ENCODE measurements around the gene TRIP12.

The TRIP12 gene

DNA sequence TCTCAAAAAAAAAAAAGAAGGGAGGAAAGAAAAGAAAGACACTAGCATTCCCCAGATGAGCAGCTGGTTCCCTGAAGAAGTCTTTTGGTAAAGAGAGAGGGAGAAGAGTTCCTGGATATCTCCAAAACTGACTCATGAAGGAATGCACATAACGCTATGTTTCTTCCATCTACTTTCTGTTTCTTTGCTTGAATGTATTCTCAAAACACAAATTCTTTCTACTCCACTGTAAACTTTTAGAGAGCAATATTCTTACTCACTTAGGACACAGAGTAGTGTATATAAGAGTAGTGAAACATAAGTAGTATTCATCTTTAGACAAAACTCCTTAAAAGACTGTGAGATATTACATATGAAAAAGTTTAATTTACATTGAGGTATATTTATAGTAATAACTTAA, 64.2 kb downstream of the TRIP12 start:
- no peak overlapping the region for H3K9ac ChIP-seq (ENCODE audit: low read length)
- H3K27me3 ChIP-seq (ENCODE audit: low read length) = no peaks in the 10 kb centered on the region
- H4K20me1 ChIP-seq (ENCODE audit: low read depth, low read length) = peaks cover 24% of the 10 kb centered on the region
- TF ChIP-seq EZH2phosphoT487 (conservative IDR thresholded peaks at IDR 0.05; ENCODE audit: low read length) = no peak
- TF ChIP-seq, protein P1, sequence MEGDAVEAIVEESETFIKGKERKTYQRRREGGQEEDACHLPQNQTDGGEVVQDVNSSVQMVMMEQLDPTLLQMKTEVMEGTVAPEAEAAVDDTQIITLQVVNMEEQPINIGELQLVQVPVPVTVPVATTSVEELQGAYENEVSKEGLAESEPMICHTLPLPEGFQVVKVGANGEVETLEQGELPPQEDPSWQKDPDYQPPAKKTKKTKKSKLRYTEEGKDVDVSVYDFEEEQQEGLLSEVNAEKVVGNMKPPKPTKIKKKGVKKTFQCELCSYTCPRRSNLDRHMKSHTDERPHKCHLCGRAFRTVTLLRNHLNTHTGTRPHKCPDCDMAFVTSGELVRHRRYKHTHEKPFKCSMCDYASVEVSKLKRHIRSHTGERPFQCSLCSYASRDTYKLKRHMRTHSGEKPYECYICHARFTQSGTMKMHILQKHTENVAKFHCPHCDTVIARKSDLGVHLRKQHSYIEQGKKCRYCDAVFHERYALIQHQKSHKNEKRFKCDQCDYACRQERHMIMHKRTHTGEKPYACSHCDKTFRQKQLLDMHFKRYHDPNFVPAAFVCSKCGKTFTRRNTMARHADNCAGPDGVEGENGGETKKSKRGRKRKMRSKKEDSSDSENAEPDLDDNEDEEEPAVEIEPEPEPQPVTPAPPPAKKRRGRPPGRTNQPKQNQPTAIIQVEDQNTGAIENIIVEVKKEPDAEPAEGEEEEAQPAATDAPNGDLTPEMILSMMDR (IDR thresholded peaks at IDR 0.05; ENCODE audit: insufficient read depth, low read length, poor library complexity, severe bottlenecking) = no peak
- H3F3A ChIP-seq (ENCODE audit: insufficient read depth) = no peaks in the 10 kb centered on the region
- H3K27ac ChIP-seq (ENCODE audit: low read depth, low read length) = no peak overlapping the region
- H3K4me2 ChIP-seq (ENCODE audit: low read depth, low read length, poor library complexity, severe bottlenecking) = no peak overlapping the region
- no peak overlapping the region for H3K4me3 ChIP-seq (ENCODE audit: insufficient read depth, low read length, poor library complexity, severe bottlenecking)
- no peak overlapping the region for H2AFZ ChIP-seq (ENCODE audit: low read depth, low read length, severe bottlenecking)
- no peaks in the 10 kb centered on the region for H3K9me2 ChIP-seq (replicated peaks; ENCODE audit: insufficient read depth, low read length)
- H3K36me3 ChIP-seq (ENCODE audit: low read length) = peaks cover 42% of the 10 kb centered on the region; the same call in 1 of the 2 replicates
- H3K9me3 ChIP-seq (ENCODE audit: insufficient read depth, low read length) = no peaks in the 10 kb centered on the region
- H3K79me2 ChIP-seq (ENCODE audit: insufficient read depth, low read length) = peaks cover 44% of the 10 kb centered on the region

DNA sequence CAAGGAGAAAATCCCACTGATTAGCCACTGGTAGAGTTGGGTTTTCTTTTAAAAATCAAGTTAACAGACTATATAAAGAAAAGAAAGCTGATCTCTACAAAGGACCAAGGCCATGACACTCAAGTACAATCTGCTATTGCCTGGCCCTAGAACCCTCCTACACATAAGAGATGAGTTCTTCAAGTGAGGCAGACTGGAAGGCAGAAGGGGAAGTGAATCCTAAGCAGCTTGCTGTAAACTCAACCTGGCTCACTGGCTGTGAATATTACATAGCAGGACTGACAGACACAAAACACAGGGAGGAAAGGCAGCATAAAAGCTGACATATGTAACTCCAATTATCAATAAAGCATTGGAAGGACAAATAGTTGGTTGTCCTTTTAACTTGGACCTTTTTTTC, 65.4 kb downstream of the TRIP12 start:
- H3F3A ChIP-seq (ENCODE audit: insufficient read depth) = no peaks in the 10 kb centered on the region
- H2AFZ ChIP-seq (ENCODE audit: low read depth, low read length, severe bottlenecking) = no peak overlapping the region
- H3K9me3 ChIP-seq (ENCODE audit: insufficient read depth, low read length) = no peaks in the 10 kb centered on the region
- no peak overlapping the region for H3K4me2 ChIP-seq (ENCODE audit: low read depth, low read length, poor library complexity, severe bottlenecking)
- H3K4me3 ChIP-seq (ENCODE audit: insufficient read depth, low read length, poor library complexity, severe bottlenecking) = no peak overlapping the region
- H3K36me3 ChIP-seq (ENCODE audit: low read length) = peaks cover 44% of the 10 kb centered on the region; the same call in 1 of the 2 replicates
- H3K9ac ChIP-seq (ENCODE audit: low read length) = no peak overlapping the region
- H3K27ac ChIP-seq (ENCODE audit: low read depth, low read length) = no peak overlapping the region
- peaks cover 21% of the 10 kb centered on the region for H4K20me1 ChIP-seq (ENCODE audit: low read depth, low read length)
- peaks cover 35% of the 10 kb centered on the region for H3K79me2 ChIP-seq (ENCODE audit: insufficient read depth, low read length)
- TF ChIP-seq, protein P1 (IDR thresholded peaks at IDR 0.05; ENCODE audit: insufficient read depth, low read length, poor library complexity, severe bottlenecking) = no peak
- TF ChIP-seq EZH2phosphoT487 (conservative IDR thresholded peaks at IDR 0.05; ENCODE audit: low read length) = no peak
- H3K27me3 ChIP-seq (ENCODE audit: low read length) = no peaks in the 10 kb centered on the region
- H3K9me2 ChIP-seq (replicated peaks; ENCODE audit: insufficient read depth, low read length) = no peaks in the 10 kb centered on the region

DNA sequence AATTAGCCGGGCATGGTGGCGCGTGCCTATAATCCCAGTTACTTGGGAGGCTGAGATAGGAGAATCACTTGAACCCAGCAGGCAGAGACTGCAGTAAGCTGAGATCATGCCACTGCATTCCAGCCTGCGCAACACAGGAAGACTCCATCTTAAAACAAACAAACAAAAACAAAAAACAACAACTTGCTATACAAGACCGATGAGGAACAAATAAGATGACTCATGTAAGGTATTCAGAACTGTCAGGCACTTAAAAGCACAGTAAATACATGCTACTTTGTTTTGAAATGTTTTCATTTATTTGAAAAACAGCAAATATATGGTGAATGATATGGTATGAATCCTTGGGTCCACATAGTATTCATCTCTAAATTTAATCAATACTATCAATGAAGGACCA, 66.7 kb downstream of the TRIP12 start:
- H3K9me2 ChIP-seq (replicated peaks; ENCODE audit: insufficient read depth, low read length) = no peaks in the 10 kb centered on the region
- H3F3A ChIP-seq (ENCODE audit: insufficient read depth) = no peaks in the 10 kb centered on the region
- H3K4me2 ChIP-seq (ENCODE audit: low read depth, low read length, poor library complexity, severe bottlenecking) = no peak overlapping the region
- no peaks in the 10 kb centered on the region for H3K27me3 ChIP-seq (ENCODE audit: low read length)
- no peak overlapping the region for H3K4me3 ChIP-seq (ENCODE audit: insufficient read depth, low read length, poor library complexity, severe bottlenecking)
- H3K9me3 ChIP-seq (ENCODE audit: insufficient read depth, low read length) = no peaks in the 10 kb centered on the region
- no peak overlapping the region for H2AFZ ChIP-seq (ENCODE audit: low read depth, low read length, severe bottlenecking)
- peaks cover 14% of the 10 kb centered on the region for H4K20me1 ChIP-seq (ENCODE audit: low read depth, low read length)
- TF ChIP-seq, protein P1 (IDR thresholded peaks at IDR 0.05; ENCODE audit: insufficient read depth, low read length, poor library complexity, severe bottlenecking) = no peak
- no peak overlapping the region for H3K9ac ChIP-seq (ENCODE audit: low read length)
- H3K79me2 ChIP-seq (ENCODE audit: insufficient read depth, low read length) = peaks cover 26% of the 10 kb centered on the region
- peaks cover 40% of the 10 kb centered on the region; the same call in 1 of the 2 replicates for H3K36me3 ChIP-seq (ENCODE audit: low read length)
- H3K27ac ChIP-seq (ENCODE audit: low read depth, low read length) = no peak overlapping the region
